MM.1S (cell line): ENCODE data around the gene TRIM3.

ENCODE experiments used
- DNase-seq: peaks from one replicate; pipeline ENCODE4 v3.0.0-alpha.2; 2015
- H2AFZ ChIP-seq: fragments of 300-600 bp; sonication (generic); 2 replicates; pipeline ENCODE4 v1.6.0; 2016; ENCODE audit warnings: antibody characterized with exemption, low read length
- H3F3A ChIP-seq: fragments of 300-600 bp; sonication (generic); 2 replicates; pipeline ENCODE4 v1.6.1; 2016; ENCODE audit warnings: mild to moderate bottlenecking, antibody characterized with exemption, low read length, moderate library complexity, mixed read lengths; ENCODE audit not compliant: insufficient read depth
- H3K27ac ChIP-seq: fragments of 300-600 bp; sonication (generic); 2 replicates; pipeline ENCODE4 v1.5.1; 2016; ENCODE audit warnings: mild to moderate bottlenecking, low read length
- H3K27me3 ChIP-seq: fragments of 300-600 bp; sonication (generic); replicated peaks from 2 replicates; pipeline ENCODE4 v1.6.0; 2016; ENCODE audit warnings: low read length; ENCODE audit not compliant: insufficient read depth
- H3K36me3 ChIP-seq: fragments of 300-600 bp; sonication (generic); replicated peaks from 2 replicates; pipeline ENCODE4 v1.6.1; 2016; ENCODE audit warnings: mild to moderate bottlenecking, low read length, mixed read lengths; ENCODE audit not compliant: insufficient read depth
- H3K4me1 ChIP-seq: fragments of 300-600 bp; sonication (generic); 2 replicates; pipeline ENCODE4 v1.6.1; 2016; ENCODE audit warnings: low read length, mixed read lengths
- H3K4me2 ChIP-seq: fragments of 300-600 bp; sonication (generic); 2 replicates; pipeline ENCODE4 v1.6.0; 2016; ENCODE audit warnings: low read depth, low read length
- H3K4me3 ChIP-seq: fragments of 300-600 bp; sonication (generic); 2 replicates; pipeline ENCODE4 v1.5.1; 2016; ENCODE audit warnings: low read length, mixed read lengths
- H3K79me2 ChIP-seq: fragments of 300-600 bp; sonication (generic); 2 replicates; pipeline ENCODE4 v1.6.1; 2016; ENCODE audit warnings: mixed run types, low read length, mixed read lengths
- H3K9ac ChIP-seq: fragments of 300-600 bp; sonication (generic); 2 replicates; pipeline ENCODE4 v1.6.1; 2016; ENCODE audit warnings: low read length, mixed read lengths
- H3K9me2 ChIP-seq: fragments of 300-600 bp; sonication (generic); replicated peaks from 2 replicates; pipeline ENCODE4 v1.6.1; 2016; ENCODE audit warnings: mild to moderate bottlenecking, low read length, mixed read lengths; ENCODE audit not compliant: insufficient read depth
- H3K9me3 ChIP-seq: fragments of 300-600 bp; sonication (generic); replicated peaks from 2 replicates; pipeline ENCODE4 v1.6.1; 2016; ENCODE audit warnings: mild to moderate bottlenecking, low read length, mixed read lengths; ENCODE audit not compliant: insufficient read depth
- H4K20me1 ChIP-seq: fragments of 300-600 bp; sonication (generic); 2 replicates; pipeline ENCODE4 v1.6.1; 2016; ENCODE audit warnings: mild to moderate bottlenecking, low read length, moderate library complexity, mixed read lengths; ENCODE audit not compliant: insufficient read depth
- CTCF ChIP-seq: fragments of 300-600 bp; sonication (generic); IDR thresholded peaks from 2 replicates; pipeline ENCODE4 v1.5.1; 2016; ENCODE audit warnings: antibody characterized with exemption, low read length, mixed read lengths
- EZH2 ChIP-seq: fragments of 300-600 bp; sonication (generic); optimal IDR thresholded peaks from 2 replicates; pipeline ENCODE3; 2017; ENCODE audit warnings: low read depth, mild to moderate bottlenecking, antibody characterized with exemption, low read length, mixed read lengths
- EZH2phosphoT487 ChIP-seq: fragments of 300-600 bp; sonication (generic); IDR thresholded peaks from 2 replicates; pipeline ENCODE4 v1.6.1; 2018; ENCODE audit warnings: antibody characterized with exemption, low read length

The TRIM3 gene

GRCh38 chr11:6485661-6486060, 11.9 kb upstream of the TRIM3 start:
- TF ChIP-seq CTCF, result no peak
- no peak for TF ChIP-seq EZH2
- H3K9ac ChIP-seq, result no peak overlapping the region
- no peaks in the 10 kb centered on the region for H3K9me2 ChIP-seq
- no peak overlapping the region for H3K4me2 ChIP-seq
- DNase-seq, result no peak
- peaks cover 13% of the 10 kb centered on the region for H3K4me1 ChIP-seq
- no peak overlapping the region for H3K4me3 ChIP-seq
- H2AFZ ChIP-seq, result no peak overlapping the region
- H3F3A ChIP-seq, result 0 out of 2 replicates have a peak, but pooled peaks cover 4% of the 10 kb centered on the region
- H3K27ac ChIP-seq, result no peak overlapping the region
- peaks cover 31% of the 10 kb centered on the region for H3K79me2 ChIP-seq
- H3K27me3 ChIP-seq, result no peaks in the 10 kb centered on the region
- no peaks in the 10 kb centered on the region for H3K9me3 ChIP-seq
- no peaks in the 10 kb centered on the region for H4K20me1 ChIP-seq
- H3K36me3 ChIP-seq, result 0 out of 2 replicates have a peak, but pooled peaks cover 12% of the 10 kb centered on the region

GRCh38 chr11:6483015-6483414, 9.3 kb upstream of the TRIM3 start:
- Histone ChIP-seq H3K27me3 (no peaks in the 10 kb centered on the region), H3K27ac (no peak overlapping the region), H3K9ac (no peak overlapping the region), H3F3A (0 out of 2 replicates have a peak, but pooled peaks cover 4% of the 10 kb centered on the region), H2AFZ (no peak overlapping the region), H3K4me3 (no peak overlapping the region), H3K9me2 (no peaks in the 10 kb centered on the region), H3K36me3 (0 out of 2 replicates have a peak, but pooled peaks cover 12% of the 10 kb centered on the region), H3K79me2 (peaks cover 49% of the 10 kb centered on the region), H3K4me2 (no peak overlapping the region), H3K9me3 (no peaks in the 10 kb centered on the region), H3K4me1 (peaks cover 19% of the 10 kb centered on the region), H4K20me1 (no peaks in the 10 kb centered on the region)
- TF ChIP-seq EZH2phosphoT487 (no peak), CTCF (no peak), EZH2 (no peak)
- no peak for DNase-seq

GRCh38 chr11:6482441-6482840, 8.7 kb upstream of the TRIM3 start:
- no peak overlapping the region for H2AFZ ChIP-seq
- TF ChIP-seq EZH2, result no peak
- no peak for TF ChIP-seq EZH2phosphoT487
- TF ChIP-seq CTCF, result no peak
- peak overlapping the region; percentile 93 for H3K9ac ChIP-seq
- H3K9me2 ChIP-seq, result no peaks in the 10 kb centered on the region
- H3K9me3 ChIP-seq, result no peaks in the 10 kb centered on the region
- peak overlapping the region; percentile 97 for H3K4me2 ChIP-seq
- H4K20me1 ChIP-seq, result no peaks in the 10 kb centered on the region
- DNase-seq, result no peak
- no peak overlapping the region for H3K27ac ChIP-seq
- H3K36me3 ChIP-seq, result 0 out of 2 replicates have a peak, but pooled peaks cover 12% of the 10 kb centered on the region
- H3K79me2 ChIP-seq, result peaks cover 49% of the 10 kb centered on the region
- H3K4me3 ChIP-seq, result peak overlapping the region; percentile 98
- 0 out of 2 replicates have a peak, but pooled peaks cover 4% of the 10 kb centered on the region for H3F3A ChIP-seq
- no peaks in the 10 kb centered on the region for H3K27me3 ChIP-seq
- peaks cover 19% of the 10 kb centered on the region for H3K4me1 ChIP-seq
